Omental fat pad (tissue), 4 donors: Measurements from ENCODE around the gene PLEKHH1. TPM values are rescaled to one million over a fixed set of nuclear protein-coding genes. Genes with fewer than 3 reads are reported as not detected.

Experiments
- ATAC-seq: fragments of 150-250 bp; one replicate; pipeline ENCODE4 v1.9.1; 2016; ENCODE audit warnings: mild to moderate bottlenecking, moderate library complexity; ENCODE audit not compliant: low FRiP score
- DNase-seq: peaks from one replicate; pipeline ENCODE4 v3.0.0-alpha.2; 2019; ENCODE audit warnings: low spot score
- CTCF ChIP-seq, 3 donors: fragments of 450-650 bp; IDR thresholded peaks; one replicate each; pipeline ENCODE4 v1.5.1; 2016 to 2017; ENCODE audit warnings: antibody characterized with exemption in 3 of 3, mild to moderate bottlenecking in 3 of 3, moderate library complexity in 2 of 3
- total RNA-seq, 4 donors: library from RNA; depleted of rRNA; stranded (reverse); fragments of >200 nt; gene quantifications; one replicate each; pipeline ENCODE4 v1.1.0, GENCODE V29; 2016

Gene PLEKHH1
- total RNA-seq, 4 donors from 2014 or later: 1.7 to 7.5 (median 5.5) TPM

DNA sequence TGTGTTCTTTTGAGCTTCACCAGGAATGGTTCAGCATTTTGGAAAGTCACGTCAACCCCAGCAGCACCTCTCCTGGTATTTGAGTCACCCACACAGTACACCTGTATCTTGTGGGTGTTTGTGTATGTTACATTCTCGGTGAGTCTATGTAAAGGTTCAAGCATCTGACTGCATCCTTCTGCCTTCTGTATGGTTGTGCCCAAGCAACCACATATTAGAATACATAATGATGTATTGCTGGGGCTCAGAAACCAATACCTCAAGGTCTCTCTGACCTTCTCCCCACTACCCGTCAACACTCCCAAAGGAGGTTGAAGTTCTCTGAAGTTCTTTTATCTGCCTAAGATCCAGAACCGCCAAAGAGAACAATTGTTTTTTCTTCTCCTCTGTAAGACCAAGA lies 35.4 kb upstream of the PLEKHH1 start:
- DNase-seq (no peak), ATAC-seq (no peak)
- no peak for TF ChIP-seq CTCF (IDR thresholded peaks at IDR 0.05)

DNA sequence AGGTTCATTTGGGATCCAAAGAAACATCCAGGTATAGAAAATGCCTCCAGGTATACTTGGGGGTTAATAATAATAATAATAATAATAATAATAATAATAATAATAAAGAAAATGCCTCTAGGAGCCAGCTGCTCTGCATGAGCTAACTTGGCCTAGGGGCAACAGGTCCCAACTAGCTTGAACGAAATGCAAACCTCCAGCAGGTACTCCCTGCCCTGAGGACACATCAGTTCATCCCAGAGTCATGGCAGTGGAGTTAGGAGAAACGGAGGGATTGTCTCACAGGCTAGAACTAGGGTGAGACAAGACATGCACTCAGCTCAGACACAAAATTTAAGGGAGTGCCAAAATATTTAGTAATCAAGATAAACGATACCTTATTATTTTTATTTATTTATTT lies 32.1 kb upstream of the PLEKHH1 start:
- DNase-seq (no peak), ATAC-seq (no peak)
- TF ChIP-seq CTCF (IDR thresholded peaks at IDR 0.05): no peak

- DNase-seq (no peak), ATAC-seq (no peak)
- TF ChIP-seq CTCF (IDR thresholded peaks at IDR 0.05): no peak
Observed at GRCh38 chr14:67501670-67502069, 31.4 kb upstream of the PLEKHH1 start.

GRCh38 chr14:67502867-67503266 lies 30.2 kb upstream of the PLEKHH1 start:
- no peak for DNase-seq
- ATAC-seq: no peak
- TF ChIP-seq CTCF (IDR thresholded peaks at IDR 0.05): no peak

DNA sequence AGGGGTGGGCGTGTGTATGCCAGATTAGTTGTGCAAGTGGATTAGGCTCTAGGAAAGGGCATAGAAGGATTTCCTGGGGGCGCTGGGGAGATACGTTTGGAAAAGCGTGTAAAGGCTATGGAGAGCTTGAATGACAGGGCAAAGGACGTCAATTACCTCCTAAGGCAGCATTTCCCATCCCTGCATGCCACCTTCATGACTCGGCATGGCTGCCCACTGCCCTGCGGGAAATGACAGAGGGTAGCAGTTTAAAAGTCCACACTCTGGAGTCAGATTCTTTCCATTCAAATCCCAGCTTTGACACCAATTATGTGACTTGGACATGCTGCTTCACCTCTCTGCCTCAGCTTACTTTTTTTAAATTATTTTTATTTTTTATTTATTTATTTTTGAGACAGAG lies 29.8 kb upstream of the PLEKHH1 start:
- DNase-seq (no peak), ATAC-seq (no peak)
- TF ChIP-seq CTCF (IDR thresholded peaks at IDR 0.05): no peak

GRCh38 chr14:67505254-67505653 lies 27.8 kb upstream of the PLEKHH1 start:
- no peak for DNase-seq
- no peak for ATAC-seq
- no peak for TF ChIP-seq CTCF (IDR thresholded peaks at IDR 0.05)

GRCh38 chr14:67508956-67509355 lies 24.1 kb upstream of the PLEKHH1 start:
- no peak for TF ChIP-seq CTCF (IDR thresholded peaks at IDR 0.05)
- ATAC-seq: no peak
- DNase-seq: no peak
